ENCODE results near the gene LYRM7.
"Not testable (repeated sequence)": the region's sequence is repeated elsewhere in the genome, so short reads cannot be mapped to it uniquely, and the experiment has no call there.

LYRM7 gene

DNA sequence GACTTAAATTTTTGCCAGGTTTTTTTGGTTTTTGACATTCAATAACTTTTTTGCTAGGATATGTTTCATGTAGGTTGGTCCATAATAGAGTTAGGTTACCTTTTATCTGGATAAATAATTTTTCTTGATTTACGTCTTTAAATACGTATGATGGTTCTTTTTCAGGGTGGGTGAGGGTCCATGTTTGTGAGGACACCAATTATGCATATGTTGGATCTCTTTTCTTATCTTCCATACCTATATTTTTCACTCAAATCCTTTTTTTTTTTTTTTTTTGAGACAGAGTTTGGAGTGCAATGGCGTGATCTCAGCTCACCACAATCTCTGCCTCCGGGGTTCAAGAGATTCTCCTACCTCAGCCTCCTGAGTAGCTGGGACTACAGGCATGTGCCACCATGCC, 75.8 kb downstream of the LYRM7 start:
- H3K36me3 Mint-ChIP-seq (ENCODE audit: low read depth): no peaks in the 10 kb centered on the region
- TF ChIP-seq, protein P1, sequence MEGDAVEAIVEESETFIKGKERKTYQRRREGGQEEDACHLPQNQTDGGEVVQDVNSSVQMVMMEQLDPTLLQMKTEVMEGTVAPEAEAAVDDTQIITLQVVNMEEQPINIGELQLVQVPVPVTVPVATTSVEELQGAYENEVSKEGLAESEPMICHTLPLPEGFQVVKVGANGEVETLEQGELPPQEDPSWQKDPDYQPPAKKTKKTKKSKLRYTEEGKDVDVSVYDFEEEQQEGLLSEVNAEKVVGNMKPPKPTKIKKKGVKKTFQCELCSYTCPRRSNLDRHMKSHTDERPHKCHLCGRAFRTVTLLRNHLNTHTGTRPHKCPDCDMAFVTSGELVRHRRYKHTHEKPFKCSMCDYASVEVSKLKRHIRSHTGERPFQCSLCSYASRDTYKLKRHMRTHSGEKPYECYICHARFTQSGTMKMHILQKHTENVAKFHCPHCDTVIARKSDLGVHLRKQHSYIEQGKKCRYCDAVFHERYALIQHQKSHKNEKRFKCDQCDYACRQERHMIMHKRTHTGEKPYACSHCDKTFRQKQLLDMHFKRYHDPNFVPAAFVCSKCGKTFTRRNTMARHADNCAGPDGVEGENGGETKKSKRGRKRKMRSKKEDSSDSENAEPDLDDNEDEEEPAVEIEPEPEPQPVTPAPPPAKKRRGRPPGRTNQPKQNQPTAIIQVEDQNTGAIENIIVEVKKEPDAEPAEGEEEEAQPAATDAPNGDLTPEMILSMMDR (IDR thresholded peaks at IDR 0.05): no peak
- H3K4me1 Mint-ChIP-seq: no peaks in the 10 kb centered on the region
- DNase-seq: no peak
- H3K27me3 Mint-ChIP-seq (ENCODE audit: low read depth, poor library complexity): no peaks in the 10 kb centered on the region
- H3K9me3 Mint-ChIP-seq: peaks cover 18% of the 10 kb centered on the region
- no peak overlapping the region for H3K4me3 Mint-ChIP-seq
- no peak overlapping the region for H3K27ac Mint-ChIP-seq

DNA sequence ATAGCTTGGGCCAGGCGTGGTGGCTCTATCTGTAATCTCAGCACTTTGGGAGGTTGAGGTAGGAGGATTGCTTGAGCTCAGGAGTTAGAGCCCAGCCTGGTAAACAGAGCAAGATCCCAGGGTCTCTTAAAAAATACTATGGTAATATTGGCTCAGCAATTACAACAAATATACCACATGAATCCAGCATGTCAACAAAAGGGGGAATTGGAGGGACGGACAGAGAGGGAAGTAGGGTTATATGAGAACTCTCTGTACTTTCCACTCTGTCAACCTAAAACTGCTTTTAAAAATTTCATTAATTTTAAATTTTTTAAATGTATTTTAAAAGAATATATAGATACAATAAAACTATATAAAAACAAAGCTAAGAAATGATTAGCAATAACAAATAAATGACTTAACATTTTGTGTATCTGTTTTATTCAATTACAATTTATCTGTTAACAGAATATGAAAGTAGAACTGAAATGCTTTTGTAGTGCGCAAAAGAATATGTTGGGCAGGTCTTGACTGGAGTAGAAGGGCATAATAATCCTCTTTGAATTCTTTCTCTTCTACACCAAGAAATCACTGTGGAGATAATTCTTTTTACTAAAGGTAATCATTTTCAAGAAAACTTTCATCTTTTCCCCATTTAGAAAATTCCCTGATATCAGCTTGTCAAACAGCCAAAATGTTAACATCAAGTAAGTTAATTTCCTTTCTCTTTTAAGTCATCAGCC, 80.2 kb downstream of the LYRM7 start:
- TF ChIP-seq, protein P1 (IDR thresholded peaks at IDR 0.05): no peak
- peak overlapping the region; percentile 72 for H3K27ac Mint-ChIP-seq
- no peaks in the 10 kb centered on the region for H3K36me3 Mint-ChIP-seq (ENCODE audit: low read depth)
- H3K27me3 Mint-ChIP-seq (ENCODE audit: low read depth, poor library complexity): peaks cover 3% of the 10 kb centered on the region
- peaks cover 13% of the 10 kb centered on the region for H3K9me3 Mint-ChIP-seq
- DNase-seq: no peak
- no peaks in the 10 kb centered on the region for H3K4me1 Mint-ChIP-seq
- no peak overlapping the region for H3K4me3 Mint-ChIP-seq

DNA sequence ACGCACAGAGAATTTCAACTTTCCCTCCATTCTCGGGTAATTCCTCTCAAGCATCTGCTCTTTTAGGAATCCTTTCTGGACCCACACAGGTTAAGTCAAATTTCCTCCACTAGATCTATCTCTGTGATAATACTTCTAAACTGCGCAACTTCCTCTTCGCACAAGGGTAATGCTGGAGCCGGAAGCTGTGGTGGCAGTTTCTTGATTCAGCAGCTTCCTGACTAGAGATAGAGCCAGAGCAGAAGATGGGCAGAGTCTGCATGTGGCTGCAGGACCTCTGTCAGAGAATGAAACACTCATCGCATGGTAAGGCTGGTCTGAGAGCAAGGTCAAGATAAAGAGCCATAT, 82.1 kb downstream of the LYRM7 start:
- TF ChIP-seq, protein P1 (IDR thresholded peaks at IDR 0.05): no peak
- no peaks in the 10 kb centered on the region for H3K36me3 Mint-ChIP-seq (ENCODE audit: low read depth)
- H3K4me3 Mint-ChIP-seq: no peak overlapping the region
- H3K27ac Mint-ChIP-seq: no peak overlapping the region
- H3K4me1 Mint-ChIP-seq: no peaks in the 10 kb centered on the region
- no peak for DNase-seq
- peaks cover 5% of the 10 kb centered on the region for H3K9me3 Mint-ChIP-seq
- H3K27me3 Mint-ChIP-seq (ENCODE audit: low read depth, poor library complexity): peaks cover 3% of the 10 kb centered on the region

DNA sequence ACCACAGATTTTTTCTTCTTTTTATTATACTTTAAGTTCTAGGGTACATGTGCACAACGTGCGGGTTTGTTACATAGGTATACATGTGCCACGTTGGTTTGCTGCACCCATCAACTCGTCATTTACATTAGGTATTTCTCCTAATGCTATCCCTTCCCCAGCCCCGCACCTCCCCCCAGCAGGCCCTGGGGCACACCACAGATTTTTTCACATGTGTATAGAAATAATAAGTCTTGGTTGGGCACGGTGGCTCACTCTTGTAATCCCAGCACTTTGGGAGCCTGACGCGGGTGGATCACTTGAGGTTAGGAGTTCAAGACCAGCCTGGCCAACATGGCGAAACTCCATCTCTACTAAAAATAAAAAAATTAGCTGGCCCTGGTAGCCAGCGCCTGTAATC, 83.3 kb downstream of the LYRM7 start:
- H3K4me1 Mint-ChIP-seq; H3K27ac Mint-ChIP-seq; H3K27me3 Mint-ChIP-seq (ENCODE audit: low read depth, poor library complexity); H3K9me3 Mint-ChIP-seq; DNase-seq; H3K4me3 Mint-ChIP-seq; H3K36me3 Mint-ChIP-seq (ENCODE audit: low read depth): not testable (repeated sequence)

DNA sequence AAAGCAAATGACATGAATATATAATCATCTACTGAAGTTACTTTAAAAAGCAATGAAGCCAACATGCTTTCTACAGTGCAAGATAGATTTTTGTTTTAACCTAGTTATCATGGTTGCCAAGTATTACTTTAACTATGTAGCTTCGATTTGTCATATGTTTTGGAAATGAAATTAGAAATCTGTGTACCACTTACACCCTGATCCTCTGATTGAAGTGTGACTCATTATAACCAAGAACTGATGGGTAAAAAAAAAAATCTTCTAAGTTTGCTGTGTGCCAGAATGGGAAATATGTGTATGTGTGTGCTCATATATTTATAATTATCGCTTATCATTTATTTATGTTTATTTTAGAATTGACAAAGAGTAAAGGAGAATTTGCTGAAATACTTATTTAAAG, 84.0 kb downstream of the LYRM7 start:
- no peak overlapping the region for H3K27ac Mint-ChIP-seq
- no peak for DNase-seq
- TF ChIP-seq, protein P1 (IDR thresholded peaks at IDR 0.05): no peak
- no peaks in the 10 kb centered on the region for H3K9me3 Mint-ChIP-seq
- H3K27me3 Mint-ChIP-seq (ENCODE audit: low read depth, poor library complexity): peaks cover 3% of the 10 kb centered on the region
- no peaks in the 10 kb centered on the region for H3K36me3 Mint-ChIP-seq (ENCODE audit: low read depth)
- no peak overlapping the region for H3K4me3 Mint-ChIP-seq
- no peaks in the 10 kb centered on the region for H3K4me1 Mint-ChIP-seq

Data from nephron progenitor cell (in vitro differentiated cells).